MM.1S (cell line): ENCODE measurements around the gene ATP8A1.

Experiments
- EZH2 ChIP-seq: fragments of 300-600 bp; sonication (generic); optimal IDR thresholded peaks from 2 replicates; pipeline ENCODE3; 2017; ENCODE audit warnings: low read depth, mild to moderate bottlenecking, antibody characterized with exemption, low read length, mixed read lengths
- TF ChIP-seq, protein P1 (sequence below): fragments of 300-600 bp; sonication (generic); IDR thresholded peaks from 2 replicates; pipeline ENCODE4 v1.5.1; 2016; ENCODE audit warnings: antibody characterized with exemption, low read length, mixed read lengths

DNA sequence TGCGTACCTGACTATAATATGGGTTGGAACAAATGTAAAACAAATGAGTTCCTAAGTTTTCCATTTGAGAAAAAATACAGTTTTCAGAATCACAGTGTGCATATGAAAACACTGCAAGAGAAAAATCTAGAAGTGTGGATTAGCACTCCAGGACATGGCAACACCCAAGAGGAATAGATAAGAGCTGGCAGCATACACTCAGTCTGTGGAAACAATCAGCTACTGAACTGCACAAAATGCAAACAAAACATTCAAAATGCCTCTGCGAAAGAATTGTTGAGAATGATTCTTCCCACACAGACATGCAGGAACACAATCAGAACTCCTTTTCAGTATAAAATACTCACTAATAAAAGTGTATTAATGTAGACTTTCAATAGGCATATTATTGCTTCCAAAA is 39.9 kb downstream of the ATP8A1 start:
- TF ChIP-seq, protein P1, sequence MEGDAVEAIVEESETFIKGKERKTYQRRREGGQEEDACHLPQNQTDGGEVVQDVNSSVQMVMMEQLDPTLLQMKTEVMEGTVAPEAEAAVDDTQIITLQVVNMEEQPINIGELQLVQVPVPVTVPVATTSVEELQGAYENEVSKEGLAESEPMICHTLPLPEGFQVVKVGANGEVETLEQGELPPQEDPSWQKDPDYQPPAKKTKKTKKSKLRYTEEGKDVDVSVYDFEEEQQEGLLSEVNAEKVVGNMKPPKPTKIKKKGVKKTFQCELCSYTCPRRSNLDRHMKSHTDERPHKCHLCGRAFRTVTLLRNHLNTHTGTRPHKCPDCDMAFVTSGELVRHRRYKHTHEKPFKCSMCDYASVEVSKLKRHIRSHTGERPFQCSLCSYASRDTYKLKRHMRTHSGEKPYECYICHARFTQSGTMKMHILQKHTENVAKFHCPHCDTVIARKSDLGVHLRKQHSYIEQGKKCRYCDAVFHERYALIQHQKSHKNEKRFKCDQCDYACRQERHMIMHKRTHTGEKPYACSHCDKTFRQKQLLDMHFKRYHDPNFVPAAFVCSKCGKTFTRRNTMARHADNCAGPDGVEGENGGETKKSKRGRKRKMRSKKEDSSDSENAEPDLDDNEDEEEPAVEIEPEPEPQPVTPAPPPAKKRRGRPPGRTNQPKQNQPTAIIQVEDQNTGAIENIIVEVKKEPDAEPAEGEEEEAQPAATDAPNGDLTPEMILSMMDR: no peak
- no peak for TF ChIP-seq EZH2
